Lower lobe of right lung (tissue), 2 donors: ENCODE results near the gene NSUN7. TPM values are rescaled to one million over a fixed set of nuclear protein-coding genes. Genes with fewer than 3 reads are reported as not detected.
A peak's percentile ranks its signal among the peaks of the same experiment; 100 is the strongest.

Experiments used
- ATAC-seq, 2 donors: fragments of 200-7000 bp; cut with Tn5 transposase; one replicate each; pipeline ENCODE4 v1.9.1; 2020 to 2022; ENCODE audit warnings: mild to moderate bottlenecking in 2 of 2, moderate library complexity in 2 of 2
- DNase-seq: peaks from one replicate; pipeline ENCODE4 v3.0.0-alpha.2; 2020
- H3K27ac ChIP-seq: fragments of 200-600 bp; one replicate; pipeline ENCODE4 v1.8.0; 2022
- H3K27me3 ChIP-seq: fragments of 200-600 bp; one replicate; pipeline ENCODE4 v1.8.0; 2022; ENCODE audit warnings: low read depth
- H3K36me3 ChIP-seq: fragments of 200-600 bp; one replicate; pipeline ENCODE4 v1.8.0; 2022; ENCODE audit warnings: mild to moderate bottlenecking
- H3K4me1 ChIP-seq: fragments of 200-600 bp; one replicate; pipeline ENCODE4 v1.8.0; 2022
- H3K4me3 ChIP-seq: fragments of 200-600 bp; one replicate; pipeline ENCODE4 v1.8.0; 2022; ENCODE audit warnings: mild to moderate bottlenecking
- H3K9me3 ChIP-seq: fragments of 200-600 bp; one replicate; pipeline ENCODE4 v1.8.0; 2022
- intact Hi-C: fragments of 100-400 bp; cut with DNase I; formaldehyde crosslinking; loops from one replicate; pipeline ENCODE4 v1.11.0; 2022
- total RNA-seq: library from RNA; stranded (reverse); fragmentation: NEBNext Ultra II Directional; extraction: Animal tissue kit (Norgen Biotek cat#: 25700); gene quantifications from one replicate; pipeline ENCODE4 v1.2.1, GENCODE V29; 2021
- TF ChIP-seq, protein P1 (sequence below): fragments of 200-600 bp; IDR thresholded peaks from one replicate; pipeline ENCODE4 v1.8.0; 2022; ENCODE audit warnings: antibody characterized with exemption, mild to moderate bottlenecking
- donor health status: DM: no; HTN: yes; CAD: no; lungs with severe emphysema.

NSUN7 gene
- total RNA-seq, 1 donor from 2014 or later, result 9.2 TPM

- intact Hi-C loops, result no loop called here
- Histone ChIP-seq H3K4me1 (peaks cover 12% of the 10 kb centered on the region), H3K9me3 (no peaks in the 10 kb centered on the region), H3K36me3 (no peaks in the 10 kb centered on the region), H3K27me3 (peaks cover 15% of the 10 kb centered on the region), H3K27ac (no peak overlapping the region), H3K4me3 (no peak overlapping the region)
- TF ChIP-seq, protein P1, sequence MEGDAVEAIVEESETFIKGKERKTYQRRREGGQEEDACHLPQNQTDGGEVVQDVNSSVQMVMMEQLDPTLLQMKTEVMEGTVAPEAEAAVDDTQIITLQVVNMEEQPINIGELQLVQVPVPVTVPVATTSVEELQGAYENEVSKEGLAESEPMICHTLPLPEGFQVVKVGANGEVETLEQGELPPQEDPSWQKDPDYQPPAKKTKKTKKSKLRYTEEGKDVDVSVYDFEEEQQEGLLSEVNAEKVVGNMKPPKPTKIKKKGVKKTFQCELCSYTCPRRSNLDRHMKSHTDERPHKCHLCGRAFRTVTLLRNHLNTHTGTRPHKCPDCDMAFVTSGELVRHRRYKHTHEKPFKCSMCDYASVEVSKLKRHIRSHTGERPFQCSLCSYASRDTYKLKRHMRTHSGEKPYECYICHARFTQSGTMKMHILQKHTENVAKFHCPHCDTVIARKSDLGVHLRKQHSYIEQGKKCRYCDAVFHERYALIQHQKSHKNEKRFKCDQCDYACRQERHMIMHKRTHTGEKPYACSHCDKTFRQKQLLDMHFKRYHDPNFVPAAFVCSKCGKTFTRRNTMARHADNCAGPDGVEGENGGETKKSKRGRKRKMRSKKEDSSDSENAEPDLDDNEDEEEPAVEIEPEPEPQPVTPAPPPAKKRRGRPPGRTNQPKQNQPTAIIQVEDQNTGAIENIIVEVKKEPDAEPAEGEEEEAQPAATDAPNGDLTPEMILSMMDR, result no peak
- ATAC-seq (no peak), DNase-seq (no peak)
These were observed 2.4 kb upstream of the NSUN7 start for GRCh38 chr4:40747207-40747835.

GRCh38 chr4:40750461-40751258 lies 905 bp downstream of the NSUN7 start:
- Histone ChIP-seq H3K4me3 (peak overlapping the region; percentile 70), H3K27ac (peak overlapping the region; percentile 77), H3K27me3 (peaks cover 15% of the 10 kb centered on the region), H3K36me3 (no peaks in the 10 kb centered on the region), H3K9me3 (no peaks in the 10 kb centered on the region), H3K4me1 (peaks cover 12% of the 10 kb centered on the region)
- DNase-seq (no peak), ATAC-seq (peak; percentile 29 to 43)
- intact Hi-C loops, result no loop called here
- TF ChIP-seq, protein P1, result no peak

- no peaks in the 10 kb centered on the region for H3K27me3 ChIP-seq
- no peak for ATAC-seq
- DNase-seq, result no peak
- H3K4me1 ChIP-seq, result peaks cover 2% of the 10 kb centered on the region
- no peak overlapping the region for H3K27ac ChIP-seq
- no peaks in the 10 kb centered on the region for H3K9me3 ChIP-seq
- no peaks in the 10 kb centered on the region for H3K36me3 ChIP-seq
- intact Hi-C loops, result no loop called here
- H3K4me3 ChIP-seq, result no peak overlapping the region
- TF ChIP-seq, protein P1, result no peak
These were observed 5.9 kb downstream of the NSUN7 start for GRCh38 chr4:40755616-40756015.

- DNase-seq (no peak), ATAC-seq (peak in 1 of 2 donors; percentile 26)
- TF ChIP-seq, protein P1, result no peak
- Histone ChIP-seq H3K4me3 (no peak overlapping the region), H3K36me3 (no peaks in the 10 kb centered on the region), H3K9me3 (no peaks in the 10 kb centered on the region), H3K27me3 (no peaks in the 10 kb centered on the region), H3K4me1 (no peaks in the 10 kb centered on the region), H3K27ac (no peak overlapping the region)
- intact Hi-C loops, result no loop called here
These were observed 13.5 kb downstream of the NSUN7 start for GRCh38 chr4:40763228-40763716.

- DNase-seq (no peak), ATAC-seq (no peak)
- TF ChIP-seq, protein P1, result no peak
- Histone ChIP-seq H3K27ac (no peak overlapping the region), H3K9me3 (no peaks in the 10 kb centered on the region), H3K4me3 (no peak overlapping the region), H3K27me3 (no peaks in the 10 kb centered on the region), H3K4me1 (no peaks in the 10 kb centered on the region), H3K36me3 (no peaks in the 10 kb centered on the region)
- intact Hi-C loops, result no loop called here
These were observed 19.5 kb downstream of the NSUN7 start for GRCh38 chr4:40769266-40769665.
